Measurements from ENCODE around the gene NDUFAF2.

- TF ChIP-seq CTCF (IDR thresholded peaks at IDR 0.05; ENCODE audit: borderline replicate concordance, extremely low read depth, low read length, poor library complexity, severe bottlenecking) (no peak), EZH2 (IDR thresholded peaks at IDR 0.05; ENCODE audit: borderline replicate concordance, low read depth, low read length, severe bottlenecking) (no peak)
These were observed 214.1 kb downstream of the NDUFAF2 start for GRCh38 chr5:61159070-61159469.
